Stimulated activated CD8-positive, alpha-beta memory T cell treated with anti-CD3 and anti-CD28 coated beads, Interleukin-12 subunit alpha, Interleukin-12 subunit beta, amount 100 ng/mL, for 1 hour (primary cell): ENCODE measurements around the gene TMEM141.
"Not testable (repeated sequence)": the region's sequence is repeated elsewhere in the genome, so short reads cannot be mapped to it uniquely, and the experiment has no call there.

Experiments used
- DNase-seq: peaks from one replicate; pipeline ENCODE4 v3.0.0-alpha.2; 2020; ENCODE audit warnings: low read depth

The TMEM141 gene

GRCh38 chr9:136833381-136834048, 42.4 kb downstream of the TMEM141 start:
- DNase-seq = not testable (repeated sequence)

- DNase-seq = no peak
These were observed 44.2 kb downstream of the TMEM141 start for GRCh38 chr9:136835162-136835931.

GRCh38 chr9:136835932-136836904, 45.1 kb downstream of the TMEM141 start:
- DNase-seq = no peak

- no peak for DNase-seq
These were observed 46.2 kb downstream of the TMEM141 start for GRCh38 chr9:136837146-136837855.

GRCh38 chr9:136837856-136838277, 46.7 kb downstream of the TMEM141 start:
- DNase-seq = not testable (repeated sequence)

GRCh38 chr9:136838314-136839228, 47.4 kb downstream of the TMEM141 start:
- DNase-seq = no peak

- no peak for DNase-seq
These were observed 48.3 kb downstream of the TMEM141 start for GRCh38 chr9:136839229-136840139.

GRCh38 chr9:136840140-136840876, 49.2 kb downstream of the TMEM141 start:
- no peak for DNase-seq

GRCh38 chr9:136840877-136841645, 49.9 kb downstream of the TMEM141 start:
- no peak for DNase-seq

GRCh38 chr9:136841646-136842379, 50.7 kb downstream of the TMEM141 start:
- not testable (repeated sequence) for DNase-seq

GRCh38 chr9:136842380-136842948, 51.3 kb downstream of the TMEM141 start, which contains the start of gene AJM1:
Gene AJM1, plus strand, starts transcription at chr9:136842478. Its CDS starts 1,937 bp downstream, at chr9:136844415.
- peak; percentile 61 for DNase-seq
